GM12878 (cell line): ENCODE data around the gene CCDC17. TPM values are rescaled to one million over a fixed set of nuclear protein-coding genes. Genes with fewer than 3 reads are reported as not detected.

ENCODE experiments used
- ATAC-seq: fragments of 200-7000 bp; cut with Tn5 transposase; 3 replicates; pipeline ENCODE4 v1.9.1; 2020; ENCODE audit warnings: mild to moderate bottlenecking, moderate library complexity
- BruUV-seq: library from RNA; stranded (reverse); fragments of 400-500 nt; replicated peaks from 2 replicates; lab custom pipeline; 2021; lab: Mats Ljungman, UMichigan
- CTCF ChIA-PET: fragments of 300-600 bp; sonication (Branson Sonifier 250); formaldehyde crosslinking; extraction: SDS; loops from one replicate; lab custom pipeline; 2021; ENCODE audit warnings: inconsistent platforms; lab: Yijun Ruan, JAX
- POLR2A ChIA-PET: fragments of 350-600 bp; formaldehyde crosslinking; extraction: SDS; loops from one replicate; lab custom pipeline; 2021; ENCODE audit warnings: inconsistent platforms; lab: Charles Lee
- RAD21 ChIA-PET: fragments of 300-600 bp; sonication (Branson Sonifier 250); formaldehyde crosslinking; loops from one replicate; lab custom pipeline; 2023; ENCODE audit warnings: antibody characterized with exemption; ENCODE audit not compliant: unreplicated experiment; lab: Charles Lee
- SMC1A ChIA-PET: fragments of 300-600 bp; sonication (Branson Sonifier 250); formaldehyde crosslinking; loops from one replicate; lab custom pipeline; 2023; ENCODE audit not compliant: unreplicated experiment, uncharacterized antibody; lab: Charles Lee
- DNase-seq: peaks from one replicate; pipeline ENCODE4 v3.0.0-alpha.2; 2011; ENCODE audit warnings: low read depth, low spot score
- FAIRE-seq: peaks from 3 replicates; lab custom pipeline; 2011; peaks lifted over from hg19 to GRCh38; lab: Jason Lieb, UNC
- H2AFZ ChIP-seq: 2 replicates; pipeline ENCODE4 v1.6.0; 2011; ENCODE audit warnings: low read depth, low read length, control low read depth; ENCODE audit not compliant: control insufficient read depth
- H3K27ac ChIP-seq: 2 replicates; pipeline ENCODE4 v1.5.1; 2011; ENCODE audit warnings: control low read depth; ENCODE audit not compliant: control insufficient read depth, insufficient read depth
- H3K27me3 ChIP-seq, 2 experiments: replicated peaks in 1 of 2; 2 replicates each; pipeline versions ENCODE4 v1.6.0 to v1.6.1; 2011; ENCODE audit warnings: low read length in 1 of 2; ENCODE audit not compliant: control insufficient read depth in 2 of 2, insufficient read depth in 2 of 2
- H3K36me3 ChIP-seq, 2 experiments: 2 replicates each; pipeline ENCODE4 v1.5.1; 2011; ENCODE audit warnings: low read length in 1 of 2; ENCODE audit not compliant: control insufficient read depth in 2 of 2, insufficient read depth in 2 of 2
- H3K4me1 ChIP-seq: 2 replicates; pipeline ENCODE4 v1.6.1; 2011; ENCODE audit warnings: mild to moderate bottlenecking, low read length, moderate library complexity, mixed read lengths; ENCODE audit not compliant: control insufficient read depth, insufficient read depth
- H3K4me2 ChIP-seq: 2 replicates; pipeline ENCODE4 v1.6.0; 2011; ENCODE audit warnings: control low read depth; ENCODE audit not compliant: control insufficient read depth, insufficient read depth
- H3K4me3 ChIP-seq: fragments of 200-600 bp; sonication (generic); 2 replicates; pipeline ENCODE4 v1.5.1; 2016
- H3K79me2 ChIP-seq: 2 replicates; pipeline ENCODE4 v1.6.0; 2011; ENCODE audit warnings: low read length; ENCODE audit not compliant: control insufficient read depth, insufficient read depth
- H3K9ac ChIP-seq: 2 replicates; pipeline ENCODE4 v1.8.0; 2011; ENCODE audit warnings: low read length, control low read depth, mixed read lengths; ENCODE audit not compliant: control insufficient read depth, insufficient read depth
- H3K9me3 ChIP-seq: replicated peaks from 3 replicates; pipeline ENCODE4 v1.5.1; 2011; ENCODE audit warnings: mild to moderate bottlenecking, low read length; ENCODE audit not compliant: control insufficient read depth, insufficient read depth
- H4K20me1 ChIP-seq: 2 replicates; pipeline ENCODE4 v1.6.0; 2011; ENCODE audit not compliant: control insufficient read depth, insufficient read depth
- BMI1 ChIP-seq: fragments of 450-650 bp; IDR thresholded peaks from 2 replicates; pipeline ENCODE4 v1.6.1; 2016; ENCODE audit warnings: mild to moderate bottlenecking, moderate library complexity, borderline replicate concordance
- CBX3 ChIP-seq: fragments of 200-600 bp; sonication (generic); IDR thresholded peaks from 2 replicates; pipeline ENCODE4 v1.6.1; 2016; ENCODE audit warnings: low read depth, borderline replicate concordance
- CREM ChIP-seq: IDR thresholded peaks from 2 replicates; pipeline ENCODE4 v1.6.1; 2014; ENCODE audit warnings: antibody characterized with exemption, low read depth
- E4F1 ChIP-seq: fragments of 450-650 bp; IDR thresholded peaks from 2 replicates; pipeline ENCODE4 v1.6.1; 2018; ENCODE audit warnings: borderline replicate concordance, mild to moderate bottlenecking; ENCODE audit not compliant: partially characterized antibody
- EED ChIP-seq: sonication (generic); IDR thresholded peaks from 2 replicates; pipeline ENCODE4 v1.6.1; 2016; ENCODE audit warnings: antibody characterized with exemption, low read depth
- FOXK2 ChIP-seq: fragments of 450-650 bp; IDR thresholded peaks from 2 replicates; pipeline ENCODE4 v1.6.1; 2017; ENCODE audit warnings: mild to moderate bottlenecking, moderate library complexity
- IKZF1 ChIP-seq: fragments of 450-650 bp; conservative IDR thresholded peaks from 2 replicates; pipeline ENCODE4 v1.6.1; 2017; ENCODE audit warnings: antibody characterized with exemption, mild to moderate bottlenecking
- NFYA ChIP-seq: IDR thresholded peaks from 2 replicates; pipeline ENCODE4 v1.6.1; 2011; ENCODE audit warnings: low read depth, mild to moderate bottlenecking, low read length, improper control_type of control experiment, borderline replicate concordance
- NR2C1 ChIP-seq: fragments of 450-650 bp; IDR thresholded peaks from 2 replicates; pipeline ENCODE4 v1.6.1; 2017; ENCODE audit warnings: antibody characterized with exemption, mild to moderate bottlenecking, moderate library complexity
- NR2F1 ChIP-seq: fragments of 450-650 bp; conservative IDR thresholded peaks from 2 replicates; pipeline ENCODE4 v1.6.1; 2017; ENCODE audit warnings: mild to moderate bottlenecking
- POLR2AphosphoS5 ChIP-seq: IDR thresholded peaks from 2 replicates; pipeline ENCODE4 v1.6.1; 2011; ENCODE audit warnings: mild to moderate bottlenecking, low read length, inconsistent platforms
- RAD21 ChIP-seq: IDR thresholded peaks from 2 replicates; pipeline ENCODE4 v1.6.1; 2011; ENCODE audit warnings: mild to moderate bottlenecking, low read depth, low read length, moderate library complexity; ENCODE audit not compliant: insufficient read depth
- RCOR1 ChIP-seq: conservative IDR thresholded peaks from 2 replicates; pipeline ENCODE4 v1.6.1; 2012; ENCODE audit warnings: low read depth, low read length, improper control_type of control experiment
- RELB ChIP-seq: fragments of 450-650 bp; IDR thresholded peaks from 2 replicates; pipeline ENCODE4 v1.6.1; 2017; ENCODE audit warnings: low read depth, mild to moderate bottlenecking, moderate library complexity
- SUZ12 ChIP-seq: fragments of 200-600 bp; sonication (generic); IDR thresholded peaks from one replicate; pipeline ENCODE4 v1.6.1; 2018; ENCODE audit warnings: antibody characterized with exemption, mild to moderate bottlenecking; ENCODE audit not compliant: unreplicated experiment
- TARDBP ChIP-seq: IDR thresholded peaks from 2 replicates; pipeline ENCODE4 v1.6.1; 2016; ENCODE audit warnings: borderline replicate concordance
- WRNIP1 ChIP-seq: IDR thresholded peaks from 2 replicates; pipeline ENCODE4 v1.6.1; 2011; ENCODE audit warnings: low read depth, low read length, improper control_type of control experiment, borderline replicate concordance
- YBX1 ChIP-seq: fragments of 450-650 bp; IDR thresholded peaks from 2 replicates; pipeline ENCODE4 v1.6.1; 2016; ENCODE audit warnings: antibody characterized with exemption
- ZNF622 ChIP-seq: fragments of 450-650 bp; IDR thresholded peaks from 2 replicates; pipeline ENCODE4 v1.6.1; 2017; ENCODE audit warnings: mild to moderate bottlenecking, inconsistent platforms
- ZZZ3 ChIP-seq: IDR thresholded peaks from 2 replicates; pipeline ENCODE4 v1.6.1; 2011; ENCODE audit warnings: low read depth; ENCODE audit not compliant: control insufficient read depth, insufficient read length
- WGBS: methylation state at CpG from one replicate; pipeline ENCODE4 v1.1.6; 2016; ENCODE audit warnings: low lambda C conversion rate; ENCODE audit not compliant: insufficient replicate concordance, insufficient coverage; ENCODE audit errors: missing lambda C conversion rate; 5-methylcytosine and 5-hydroxymethylcytosine counted together
- in situ Hi-C: fragments of 300-500 bp; cut with MboI; formaldehyde crosslinking; loops from 9 replicates; pipeline ENCODE4 v1.14.3; 2018; ENCODE audit warnings: mixed read lengths
- intact Hi-C: fragments of 100-400 bp; cut with micrococcal nuclease; formaldehyde crosslinking; loops from one replicate; pipeline ENCODE4 v1.14.2; 2022; ENCODE audit not compliant: unreplicated experiment
- polyA plus RNA-seq, 11 experiments: library from polyadenylated mRNA; depleted of rRNA in 4 of 11; unstranded in 6 of 11; stranded (reverse) in 5 of 11; fragments of >200 nt; fragmentation: Nextera tagmentation in 4 of 11; fragmentation: Illumina TruSeq in 1 of 11; extraction: Ambion mirVana in 4 of 11; extraction: Trizol in 1 of 11; gene quantifications; 1 replicate in 1 of 11; 2 replicates in 10 of 11; pipeline versions ENCODE4 v1.2.1 to v1.2.3, GENCODE V29; 2011 to 2016; ENCODE audit warnings: inconsistent platforms in 2 of 11, missing spikeins in 2 of 11, low read depth in 1 of 11
- total RNA-seq, 4 experiments: library from RNA; depleted of rRNA in 3 of 4; stranded (reverse); fragments of >200 nt in 3 of 4; fragmentation: Illumina TruSeq in 1 of 4; extraction: Trizol in 1 of 4; gene quantifications; 2 replicates each; pipeline versions ENCODE4 v1.2.1 to v1.2.3, GENCODE V29; 2013 to 2021
- TF ChIP-seq, protein P1 (sequence below): fragments of 450-650 bp; IDR thresholded peaks from 2 replicates; pipeline ENCODE4 v1.6.1; 2014; ENCODE audit warnings: mild to moderate bottlenecking

CCDC17 gene
- total and polyA plus RNA-seq, 10 of the 15 experiments (the other 5 are each of a cell fraction or from before 2014, with no cell fraction given), result 0.15 to 1.9 (median 0.69) TPM

- CTCF ChIA-PET, result interaction anchor here (0.8 to 7.8 kb wide), 14 partner anchors 9 to 852 kb away, joined by 3 to 70 read pairs (median 4); partner anchors contain the start of genes PRDX1 and RNU5D-1
- Histone ChIP-seq H3K4me2 (peak overlapping the region; percentile 87), H2AFZ (peak overlapping the region; percentile 98), H3K27me3 (no peaks in the 10 kb centered on the region), H3K79me2 (peaks cover 43% of the 10 kb centered on the region), H4K20me1 (peaks cover 4% of the 10 kb centered on the region; the same call in 1 of the 2 replicates), H3K36me3 (no peaks in the 10 kb centered on the region), H3K9me3 (no peaks in the 10 kb centered on the region), H3K27ac (peak overlapping the region; percentile 97), H3K4me1 (peaks cover 12% of the 10 kb centered on the region; the same call in 1 of the 2 replicates), H3K9ac (peak overlapping the region; percentile 98), H3K4me3 (peak overlapping the region; percentile 94)
- in situ Hi-C loops (loop anchor here (5.0 kb wide), 1 partner anchor 571 kb away; the partner anchor contains the start of genes HECTD3 and UROD), intact Hi-C loops (loop anchor here (2.0 to 10.0 kb wide), 2 partner anchors 104 to 568 kb away; partner anchors contain the start of genes GPBP1L1, HECTD3 and UROD)
- RAD21 ChIA-PET, result interaction anchor here (0.7 to 6.3 kb wide), 16 partner anchors 13 to 297 kb away, joined by 3 to 41 read pairs (median 8); partner anchors contain the start of genes AKR1A1, CCDC163, GPBP1L1 and MMACHC
- whole genome bisulfite sequencing, result 1% methylated on average over 19 of the region's 19 CpGs
- TSS peak; percentile 81 for BruUV-seq
- DNase-seq (peak; percentile 98), ATAC-seq (peak; percentile 89), FAIRE-seq (peak; percentile 98)
- POLR2A ChIA-PET, result interaction anchor here (0.5 to 3.7 kb wide), 27 partner anchors 10 to 852 kb away, joined by 3 to 35 read pairs (median 5); partner anchors contain the start of genes AKR1A1, CCDC163, GPBP1L1 and IPP
- SMC1A ChIA-PET, result interaction anchor here (1.2 to 6.2 kb wide), 18 partner anchors 9 to 572 kb away, joined by 3 to 35 read pairs (median 7); partner anchors contain the start of genes AKR1A1, CCDC163, HECTD3 and MMACHC
- no peak for TF ChIP-seq NR2F1
- TF ChIP-seq SUZ12, result no peak
- no peak for TF ChIP-seq RCOR1
- TF ChIP-seq EED, result no peak
- TF ChIP-seq TARDBP, result no peak
- no peak for TF ChIP-seq YBX1
- no peak for TF ChIP-seq NR2C1
- TF ChIP-seq ZNF622, result no peak
- TF ChIP-seq POLR2AphosphoS5, result no peak
- no peak for TF ChIP-seq E4F1
- TF ChIP-seq CREM, result peak; percentile 93
- no peak for TF ChIP-seq FOXK2
- TF ChIP-seq CBX3, result no peak
- TF ChIP-seq, protein P1, sequence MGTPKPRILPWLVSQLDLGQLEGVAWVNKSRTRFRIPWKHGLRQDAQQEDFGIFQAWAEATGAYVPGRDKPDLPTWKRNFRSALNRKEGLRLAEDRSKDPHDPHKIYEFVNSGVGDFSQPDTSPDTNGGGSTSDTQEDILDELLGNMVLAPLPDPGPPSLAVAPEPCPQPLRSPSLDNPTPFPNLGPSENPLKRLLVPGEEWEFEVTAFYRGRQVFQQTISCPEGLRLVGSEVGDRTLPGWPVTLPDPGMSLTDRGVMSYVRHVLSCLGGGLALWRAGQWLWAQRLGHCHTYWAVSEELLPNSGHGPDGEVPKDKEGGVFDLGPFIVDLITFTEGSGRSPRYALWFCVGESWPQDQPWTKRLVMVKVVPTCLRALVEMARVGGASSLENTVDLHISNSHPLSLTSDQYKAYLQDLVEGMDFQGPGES, result peak; percentile 67
- no peak for TF ChIP-seq IKZF1
- TF ChIP-seq RAD21, result no peak
- TF ChIP-seq BMI1, result no peak
- no peak for TF ChIP-seq RELB
- peak; percentile 43 for TF ChIP-seq NFYA
- no peak for TF ChIP-seq ZZZ3
- no peak for TF ChIP-seq WRNIP1
These were observed 40.6 kb downstream of the CCDC17 start for GRCh38 chr1:45583264-45583665.
